Measurements from ENCODE around the gene NT5C2. TPM values are rescaled to one million over a fixed set of nuclear protein-coding genes. Genes with fewer than 3 reads are reported as not detected.
A peak's percentile ranks its signal among the peaks of the same experiment; 100 is the strongest.
"Not testable (repeated sequence)": the region's sequence is repeated elsewhere in the genome, so short reads cannot be mapped to it uniquely, and the experiment has no call there.

The NT5C2 gene
- total RNA-seq, 2 donors from 2014 or later: 88.4 to 112 TPM

DNA sequence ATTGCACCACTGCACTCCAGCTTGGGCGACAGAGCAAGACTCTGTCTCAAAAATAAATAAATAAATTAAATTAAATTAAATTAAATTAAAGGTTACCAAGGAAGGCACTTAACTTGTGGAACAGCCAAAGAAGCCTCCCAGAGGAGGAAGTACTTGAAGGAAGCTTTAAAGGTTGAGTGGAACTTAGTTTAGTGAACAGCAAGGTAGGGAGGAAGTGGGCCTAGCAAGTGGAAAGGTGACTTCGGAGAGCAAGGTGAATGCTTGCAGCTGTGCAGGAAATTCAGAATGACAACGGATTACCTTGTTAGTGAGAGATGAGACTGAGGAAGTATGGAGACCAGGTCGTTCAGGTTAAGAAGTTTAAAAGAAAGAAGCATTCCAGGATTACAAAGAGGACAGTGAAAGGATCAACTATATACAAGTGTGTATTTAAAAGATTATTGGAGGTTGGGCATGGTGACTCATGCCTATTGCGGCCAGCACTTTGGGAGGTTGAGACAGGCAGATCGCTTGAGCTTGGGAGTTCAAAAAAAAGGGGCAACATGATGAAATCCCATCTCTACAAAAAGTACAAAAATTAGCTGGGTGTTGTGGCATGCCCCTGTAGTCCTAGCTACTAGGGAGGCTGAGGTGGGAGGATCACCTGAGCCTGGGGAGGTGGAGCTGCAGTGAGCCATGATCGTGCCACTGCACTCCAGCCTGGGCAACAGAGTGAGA, 39.9 kb upstream of the NT5C2 start:
- intact Hi-C loops (cut with DNase I): no loop called here
- TF ChIP-seq POLR2A (IDR thresholded peaks at IDR 0.05) (no peak), POLR2AphosphoS5 (IDR thresholded peaks at IDR 0.05) (no peak)
- TF ChIP-seq, protein P1, sequence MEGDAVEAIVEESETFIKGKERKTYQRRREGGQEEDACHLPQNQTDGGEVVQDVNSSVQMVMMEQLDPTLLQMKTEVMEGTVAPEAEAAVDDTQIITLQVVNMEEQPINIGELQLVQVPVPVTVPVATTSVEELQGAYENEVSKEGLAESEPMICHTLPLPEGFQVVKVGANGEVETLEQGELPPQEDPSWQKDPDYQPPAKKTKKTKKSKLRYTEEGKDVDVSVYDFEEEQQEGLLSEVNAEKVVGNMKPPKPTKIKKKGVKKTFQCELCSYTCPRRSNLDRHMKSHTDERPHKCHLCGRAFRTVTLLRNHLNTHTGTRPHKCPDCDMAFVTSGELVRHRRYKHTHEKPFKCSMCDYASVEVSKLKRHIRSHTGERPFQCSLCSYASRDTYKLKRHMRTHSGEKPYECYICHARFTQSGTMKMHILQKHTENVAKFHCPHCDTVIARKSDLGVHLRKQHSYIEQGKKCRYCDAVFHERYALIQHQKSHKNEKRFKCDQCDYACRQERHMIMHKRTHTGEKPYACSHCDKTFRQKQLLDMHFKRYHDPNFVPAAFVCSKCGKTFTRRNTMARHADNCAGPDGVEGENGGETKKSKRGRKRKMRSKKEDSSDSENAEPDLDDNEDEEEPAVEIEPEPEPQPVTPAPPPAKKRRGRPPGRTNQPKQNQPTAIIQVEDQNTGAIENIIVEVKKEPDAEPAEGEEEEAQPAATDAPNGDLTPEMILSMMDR (IDR thresholded peaks at IDR 0.05): no peak
- Histone ChIP-seq H3K4me1 (replicated peaks) (no peaks in the 10 kb centered on the region), H3K27me3 (replicated peaks; ENCODE audit: insufficient read depth) (no peaks in the 10 kb centered on the region), H3K36me3 (no peaks in the 10 kb centered on the region), H3K9me3 (no peaks in the 10 kb centered on the region), H3K27ac (no peak overlapping the region), H3K4me3 (no peak overlapping the region)
- DNase-seq (ENCODE audit: low spot score): no peak
- WGBS: 73% methylated on average over 7 of the region's 7 CpGs

DNA sequence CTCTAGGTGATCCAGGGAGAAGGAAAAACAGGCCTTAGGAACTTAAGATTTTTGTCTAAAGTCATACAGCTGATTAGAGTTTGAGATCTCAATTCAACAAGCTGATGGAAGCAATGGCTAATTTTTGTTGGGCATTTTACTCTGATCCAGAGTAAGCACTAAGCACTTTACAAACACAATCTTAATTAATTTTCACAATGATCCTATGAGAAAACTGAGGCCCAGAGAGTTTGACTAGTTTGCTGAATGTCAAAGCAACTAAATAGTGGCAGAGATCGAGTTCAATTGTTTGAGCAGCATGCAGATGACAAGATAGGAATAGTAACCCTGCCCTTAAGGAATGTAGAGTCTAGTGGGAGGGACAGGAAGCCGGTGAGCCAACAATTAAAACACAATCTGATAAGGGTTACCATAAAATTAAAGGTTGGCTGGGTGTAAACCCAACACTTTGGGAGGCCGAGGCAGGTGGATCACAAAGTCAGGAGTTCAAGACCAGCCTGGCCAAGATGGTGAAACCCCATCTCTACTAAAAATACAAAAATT, 39.1 kb upstream of the NT5C2 start:
- WGBS: 26% methylated on average over 3 of the region's 3 CpGs
- Histone ChIP-seq H3K36me3 (no peaks in the 10 kb centered on the region), H3K4me3 (no peak overlapping the region), H3K27me3 (replicated peaks; ENCODE audit: insufficient read depth) (no peaks in the 10 kb centered on the region), H3K27ac (no peak overlapping the region), H3K4me1 (replicated peaks) (no peaks in the 10 kb centered on the region), H3K9me3 (no peaks in the 10 kb centered on the region)
- TF ChIP-seq POLR2A (IDR thresholded peaks at IDR 0.05) (no peak), POLR2AphosphoS5 (IDR thresholded peaks at IDR 0.05) (no peak)
- TF ChIP-seq, protein P1 (IDR thresholded peaks at IDR 0.05): no peak
- no peak for DNase-seq (ENCODE audit: low spot score)
- intact Hi-C loops (cut with DNase I): no loop called here

DNA sequence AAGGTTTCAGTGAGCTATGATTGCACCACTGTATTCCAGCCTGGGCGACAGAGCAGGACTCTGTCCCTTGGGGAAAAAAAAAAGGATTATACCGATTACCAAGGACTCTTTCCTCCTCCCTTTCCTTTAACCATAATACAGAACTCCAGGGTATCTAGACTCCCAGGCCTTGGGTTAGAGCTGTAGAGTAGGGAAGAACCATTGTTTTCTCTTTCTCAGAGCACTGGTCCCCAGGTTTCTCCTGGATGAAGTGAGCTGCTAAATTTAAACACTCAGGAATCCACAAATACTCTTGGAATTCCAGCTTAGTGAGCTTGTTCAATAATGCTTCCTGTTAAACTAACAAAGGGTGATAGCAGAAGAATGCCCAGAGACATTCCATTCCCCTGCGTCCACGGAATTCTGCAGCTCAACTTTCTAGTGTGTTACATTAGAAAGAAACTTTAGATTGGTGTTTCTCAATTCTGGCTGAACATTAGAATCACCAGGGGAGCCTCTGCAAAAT, 38.0 kb upstream of the NT5C2 start:
- H3K9me3 ChIP-seq: no peaks in the 10 kb centered on the region
- peak overlapping the region in 1 of 2 donors; percentile 36 for H3K27ac ChIP-seq
- 20% methylated on average over 4 of the region's 4 CpGs for WGBS
- peak; percentile 62 for TF ChIP-seq POLR2AphosphoS5 (IDR thresholded peaks at IDR 0.05)
- TF ChIP-seq, protein P1 (IDR thresholded peaks at IDR 0.05): no peak
- DNase-seq (ENCODE audit: low spot score): peak; percentile 34
- no peaks in the 10 kb centered on the region for H3K36me3 ChIP-seq
- no peak overlapping the region for H3K4me3 ChIP-seq
- no peaks in the 10 kb centered on the region for H3K4me1 ChIP-seq (replicated peaks)
- intact Hi-C loops (cut with DNase I): no loop called here
- H3K27me3 ChIP-seq (replicated peaks; ENCODE audit: insufficient read depth): no peaks in the 10 kb centered on the region

DNA sequence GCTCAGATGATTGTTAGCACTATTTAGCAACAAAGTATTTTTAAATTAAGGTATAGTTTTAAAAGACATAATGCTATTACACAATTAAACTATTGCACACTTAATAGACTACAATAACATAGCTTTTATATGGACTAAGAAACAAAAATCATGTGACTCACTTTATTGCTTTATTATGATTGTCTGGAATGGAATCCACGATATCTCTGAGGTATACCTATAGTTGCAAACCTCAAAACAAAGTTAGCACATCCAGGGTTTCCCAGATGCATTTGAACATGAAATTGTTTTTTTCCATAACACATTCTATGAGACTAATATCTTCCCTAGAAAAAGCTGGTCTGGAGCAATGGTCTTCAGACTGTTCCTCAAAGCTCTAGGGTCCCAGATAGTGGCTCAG, 34.3 kb upstream of the NT5C2 start:
- intact Hi-C loops (cut with DNase I): no loop called here
- WGBS: 75% methylated on average over 1 of the region's 1 CpG
- no peak overlapping the region for H3K4me3 ChIP-seq
- TF ChIP-seq POLR2AphosphoS5 (IDR thresholded peaks at IDR 0.05) (no peak), POLR2A (IDR thresholded peaks at IDR 0.05) (no peak)
- TF ChIP-seq, protein P1 (IDR thresholded peaks at IDR 0.05): no peak
- no peak for DNase-seq (ENCODE audit: low spot score)
- H3K4me1 ChIP-seq (replicated peaks): no peaks in the 10 kb centered on the region
- H3K27me3 ChIP-seq (replicated peaks; ENCODE audit: insufficient read depth): no peaks in the 10 kb centered on the region
- H3K9me3 ChIP-seq: no peaks in the 10 kb centered on the region
- no peak overlapping the region for H3K27ac ChIP-seq
- H3K36me3 ChIP-seq: no peaks in the 10 kb centered on the region

DNA sequence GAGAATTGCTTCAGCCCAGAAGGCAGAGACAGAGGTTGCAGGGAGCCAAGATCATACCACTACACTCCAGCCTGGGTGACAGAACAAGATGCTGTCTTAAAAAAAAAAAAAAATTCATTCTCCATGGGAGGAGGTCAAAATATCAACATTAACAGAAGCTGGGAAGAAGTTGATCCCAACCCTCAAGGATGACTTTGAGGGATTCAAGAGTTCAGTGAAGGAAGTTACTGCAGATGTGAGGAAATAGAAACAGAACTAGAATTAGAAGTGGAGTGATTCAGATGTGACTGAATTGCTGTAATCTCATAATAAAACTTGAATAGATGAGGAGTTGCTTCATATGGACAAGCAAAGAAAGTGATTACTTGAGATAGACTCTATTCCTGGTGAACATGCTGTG, 32.9 kb upstream of the NT5C2 start:
- Histone ChIP-seq H3K36me3 (no peaks in the 10 kb centered on the region), H3K9me3 (no peaks in the 10 kb centered on the region), H3K27me3 (replicated peaks; ENCODE audit: insufficient read depth) (no peaks in the 10 kb centered on the region), H3K4me1 (replicated peaks) (no peaks in the 10 kb centered on the region), H3K27ac (no peak overlapping the region), H3K4me3 (no peak overlapping the region)
- TF ChIP-seq, protein P1 (IDR thresholded peaks at IDR 0.05): no peak
- TF ChIP-seq POLR2A (IDR thresholded peaks at IDR 0.05): no peak
- intact Hi-C loops (cut with DNase I): no loop called here
- no peak for DNase-seq (ENCODE audit: low spot score)

DNA sequence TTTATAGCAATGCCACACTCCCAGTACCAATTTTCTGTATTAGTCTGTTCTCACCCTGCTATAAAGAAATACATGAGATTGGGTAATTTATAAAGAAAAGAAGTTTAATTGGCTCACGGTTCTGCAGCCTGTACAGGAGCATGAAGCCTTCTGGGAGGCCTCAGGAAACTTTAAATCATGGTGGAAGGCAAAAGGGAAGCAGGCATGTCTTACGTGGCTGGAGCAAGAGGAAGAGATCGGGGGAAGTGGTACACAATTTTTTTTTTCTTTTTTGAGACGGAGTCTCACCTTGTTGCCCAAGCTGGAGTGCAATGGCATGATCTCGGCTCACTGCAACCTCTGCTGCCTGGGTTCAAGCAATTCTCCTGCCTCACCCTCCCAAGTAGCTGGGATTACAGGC, 31.6 kb upstream of the NT5C2 start:
- H3K4me1 ChIP-seq (replicated peaks); DNase-seq (ENCODE audit: low spot score); H3K36me3 ChIP-seq; H3K27me3 ChIP-seq (replicated peaks; ENCODE audit: insufficient read depth); H3K9me3 ChIP-seq; H3K4me3 ChIP-seq; intact Hi-C loops (cut with DNase I); H3K27ac ChIP-seq: not testable (repeated sequence)
- WGBS: 83% methylated on average over 5 of the region's 5 CpGs
